GM23338 (cell line): ENCODE measurements around the gene TEX10. TPM values are rescaled to one million over a fixed set of nuclear protein-coding genes. Genes with fewer than 3 reads are reported as not detected.

Source experiments
- ATAC-seq: fragments of 200-7000 bp; cut with Tn5 transposase; 3 replicates; pipeline ENCODE4 v1.9.1; 2020
- DNase-seq: peaks from one replicate; pipeline ENCODE4 v3.0.0-alpha.2; 2015; ENCODE audit warnings: low spot score
- H2AFZ ChIP-seq: fragments of 200-600 bp; sonication (generic); 2 replicates; pipeline ENCODE4 v1.8.0; 2016; ENCODE audit warnings: antibody characterized with exemption, mild to moderate bottlenecking, moderate library complexity
- H3F3A ChIP-seq: fragments of 200-600 bp; sonication (generic); replicated peaks from 2 replicates; pipeline ENCODE4 v1.8.0; 2017; ENCODE audit warnings: antibody characterized with exemption, mixed run types, low read depth
- H3K27ac ChIP-seq: fragments of 200-600 bp; sonication (generic); 2 replicates; pipeline ENCODE4 v1.6.1; 2016; ENCODE audit warnings: low read depth
- H3K27me3 ChIP-seq: fragments of 200-600 bp; sonication (generic); 2 replicates; pipeline ENCODE4 v1.8.0; 2016; ENCODE audit warnings: mild to moderate bottlenecking, mixed run types, moderate library complexity; ENCODE audit not compliant: insufficient read depth
- H3K36me3 ChIP-seq: fragments of 200-600 bp; sonication (generic); 2 replicates; pipeline ENCODE4 v1.8.0; 2016; ENCODE audit warnings: mild to moderate bottlenecking; ENCODE audit not compliant: insufficient read depth
- H3K4me1 ChIP-seq: fragments of 200-600 bp; sonication (generic); 2 replicates; pipeline ENCODE4 v1.8.0; 2016; ENCODE audit warnings: mild to moderate bottlenecking, moderate library complexity; ENCODE audit not compliant: insufficient read depth
- H3K4me2 ChIP-seq: fragments of 200-600 bp; sonication (generic); 2 replicates; pipeline ENCODE4 v1.7.1; 2017; ENCODE audit warnings: mixed run types
- H3K4me3 ChIP-seq: fragments of 200-600 bp; sonication (generic); 2 replicates; pipeline ENCODE4 v1.6.1; 2016; ENCODE audit warnings: mixed run types
- H3K79me2 ChIP-seq: fragments of 200-600 bp; sonication (generic); replicated peaks from 2 replicates; pipeline ENCODE4 v1.8.0; 2017; ENCODE audit warnings: mild to moderate bottlenecking; ENCODE audit not compliant: insufficient read depth
- H3K9me2 ChIP-seq: fragments of 200-600 bp; sonication (generic); 2 replicates; pipeline ENCODE4 v1.8.0; 2017; ENCODE audit not compliant: insufficient read depth
- H4K20me1 ChIP-seq: fragments of 200-600 bp; sonication (generic); replicated peaks from 2 replicates; pipeline ENCODE4 v1.8.0; 2017; ENCODE audit warnings: mild to moderate bottlenecking; ENCODE audit not compliant: insufficient read depth
- H3K27ac Mint-ChIP-seq: 2 replicates; pipeline ENCODE4 v1.8.0; 2020; ENCODE audit warnings: inconsistent platforms, mild to moderate bottlenecking, moderate library complexity, mixed read lengths
- H3K27me3 Mint-ChIP-seq: 3 replicates; pipeline ENCODE4 v1.8.0; 2022; ENCODE audit warnings: low read depth, mild to moderate bottlenecking, moderate library complexity, mixed read lengths, inconsistent platforms; ENCODE audit not compliant: insufficient read depth, poor library complexity
- H3K36me3 Mint-ChIP-seq: 3 replicates; pipeline ENCODE4 v1.8.0; 2021; ENCODE audit warnings: low read depth, mild to moderate bottlenecking, inconsistent platforms, moderate library complexity, mixed read lengths
- H3K4me1 Mint-ChIP-seq: 3 replicates; pipeline ENCODE4 v1.8.0; 2020; ENCODE audit warnings: mild to moderate bottlenecking, inconsistent platforms, mixed read lengths
- H3K4me3 Mint-ChIP-seq: 3 replicates; pipeline ENCODE4 v1.8.0; 2021; ENCODE audit warnings: moderate library complexity, mild to moderate bottlenecking, inconsistent platforms, mixed read lengths
- H3K9me3 Mint-ChIP-seq: 3 replicates; pipeline ENCODE4 v1.8.0; 2020; ENCODE audit warnings: moderate library complexity, mild to moderate bottlenecking, inconsistent platforms, mixed read lengths
- CREB1 ChIP-seq: fragments of 250-450 bp; sonication (Bioruptor Pico); IDR thresholded peaks from 2 replicates; pipeline ENCODE4 v1.5.0; 2020; ENCODE audit warnings: low read depth, mild to moderate bottlenecking, moderate library complexity
- EZH2 ChIP-seq: fragments of 200-600 bp; sonication (generic); IDR thresholded peaks from one replicate; pipeline ENCODE4 v1.8.0; 2017; ENCODE audit warnings: antibody characterized with exemption, mild to moderate bottlenecking, low read depth; ENCODE audit not compliant: unreplicated experiment
- EZH2phosphoT487 ChIP-seq: fragments of 200-600 bp; sonication (generic); IDR thresholded peaks from one replicate; pipeline ENCODE4 v1.8.1; 2018; ENCODE audit warnings: antibody characterized with exemption; ENCODE audit not compliant: unreplicated experiment
- JUNB ChIP-seq: IDR thresholded peaks from one replicate; pipeline ENCODE4 v1.6.1; 2016; ENCODE audit warnings: antibody characterized with exemption; ENCODE audit not compliant: unreplicated experiment
- NANOG ChIP-seq: IDR thresholded peaks from 2 replicates; pipeline ENCODE4 v1.6.1; 2016; ENCODE audit warnings: antibody characterized with exemption, borderline replicate concordance
- POLR2AphosphoS5 ChIP-seq: IDR thresholded peaks from 2 replicates; pipeline ENCODE4 v1.6.1; 2016; ENCODE audit warnings: antibody characterized with exemption, low read depth
- STAT1 ChIP-seq: IDR thresholded peaks from one replicate; pipeline ENCODE4 v1.6.1; 2016; ENCODE audit warnings: antibody characterized with exemption; ENCODE audit not compliant: unreplicated experiment
- ZNF114 ChIP-seq: fragments of 250-450 bp; sonication (Bioruptor Pico); IDR thresholded peaks from 2 replicates; pipeline ENCODE4 v1.5.0; 2020; ENCODE audit warnings: mild to moderate bottlenecking, moderate library complexity
- ZNF331 ChIP-seq: fragments of 250-450 bp; sonication (Bioruptor Pico); IDR thresholded peaks from 2 replicates; pipeline ENCODE4 v1.5.0; 2020; ENCODE audit warnings: low read depth, mild to moderate bottlenecking, moderate library complexity
- polyA plus RNA-seq: library from polyadenylated mRNA; unstranded; fragments of >200 nt; fragmentation: Nextera tagmentation; extraction: Ambion mirVana; gene quantifications from 2 replicates; pipeline ENCODE4 v1.2.1, GENCODE V29; 2016
- total RNA-seq: library from RNA; depleted of rRNA; stranded (reverse); fragments of >200 nt; shearing (Covaris generic); gene quantifications from 2 replicates; pipeline ENCODE4 v1.2.3, GENCODE V29; 2014
- TF ChIP-seq, protein P1 (sequence below), 2 experiments: fragments of 200-600 bp in 1 of 2; sonication (generic) in 1 of 2; conservative IDR thresholded peaks; 2 replicates each; pipeline versions ENCODE4 v1.5.1 to v1.6.1; 2016 to 2017; ENCODE audit warnings: antibody characterized with exemption in 2 of 2, low read depth in 2 of 2, mild to moderate bottlenecking in 2 of 2, moderate library complexity in 1 of 2
- TF ChIP-seq, protein P2 (sequence below): IDR thresholded peaks from 2 replicates; pipeline ENCODE4 v1.6.1; 2016; ENCODE audit warnings: antibody characterized with exemption
- TF ChIP-seq, protein P3 (sequence below): IDR thresholded peaks from one replicate; pipeline ENCODE4 v1.6.1; 2018; ENCODE audit warnings: antibody characterized with exemption; ENCODE audit not compliant: unreplicated experiment
- TF ChIP-seq, protein P4 (sequence below): fragments of 250-450 bp; sonication (Bioruptor Pico); IDR thresholded peaks from 2 replicates; pipeline ENCODE4 v1.5.0; 2020; ENCODE audit warnings: mild to moderate bottlenecking, moderate library complexity

The TEX10 gene
- total and polyA plus RNA-seq, 2 experiments from 2014 or later, result 35.0 to 102 TPM

DNA sequence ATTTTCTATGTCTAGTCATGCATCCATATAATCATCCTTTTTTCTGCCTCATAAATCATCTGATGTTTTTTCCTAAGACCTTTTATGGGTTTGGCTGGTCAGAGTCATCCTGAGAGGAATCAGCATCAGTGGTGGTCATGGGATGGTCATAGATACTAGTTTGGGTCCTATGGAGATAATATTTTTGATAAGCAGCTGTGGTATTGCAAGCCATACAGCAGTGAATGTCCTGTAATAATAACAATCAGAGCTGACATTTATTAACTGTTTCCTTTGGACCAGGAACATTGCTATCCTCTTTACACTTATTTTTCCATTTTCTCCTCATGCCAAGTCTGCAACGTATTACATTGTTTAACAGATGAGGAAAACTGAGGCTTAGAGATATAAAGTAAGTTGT, 83.1 kb downstream of the TEX10 start:
- H3K36me3 Mint-ChIP-seq, result peaks cover 10% of the 10 kb centered on the region; the same call in 2 of the 3 replicates
- H3K36me3 ChIP-seq, result no peaks in the 10 kb centered on the region
- H3K4me1 Mint-ChIP-seq, result peaks cover 7% of the 10 kb centered on the region; the same call in 2 of the 3 replicates
- no peaks in the 10 kb centered on the region for H3K9me3 Mint-ChIP-seq
- H3K27ac ChIP-seq, result no peak overlapping the region
- H3K4me3 ChIP-seq, result no peak overlapping the region
- TF ChIP-seq, protein P1, sequence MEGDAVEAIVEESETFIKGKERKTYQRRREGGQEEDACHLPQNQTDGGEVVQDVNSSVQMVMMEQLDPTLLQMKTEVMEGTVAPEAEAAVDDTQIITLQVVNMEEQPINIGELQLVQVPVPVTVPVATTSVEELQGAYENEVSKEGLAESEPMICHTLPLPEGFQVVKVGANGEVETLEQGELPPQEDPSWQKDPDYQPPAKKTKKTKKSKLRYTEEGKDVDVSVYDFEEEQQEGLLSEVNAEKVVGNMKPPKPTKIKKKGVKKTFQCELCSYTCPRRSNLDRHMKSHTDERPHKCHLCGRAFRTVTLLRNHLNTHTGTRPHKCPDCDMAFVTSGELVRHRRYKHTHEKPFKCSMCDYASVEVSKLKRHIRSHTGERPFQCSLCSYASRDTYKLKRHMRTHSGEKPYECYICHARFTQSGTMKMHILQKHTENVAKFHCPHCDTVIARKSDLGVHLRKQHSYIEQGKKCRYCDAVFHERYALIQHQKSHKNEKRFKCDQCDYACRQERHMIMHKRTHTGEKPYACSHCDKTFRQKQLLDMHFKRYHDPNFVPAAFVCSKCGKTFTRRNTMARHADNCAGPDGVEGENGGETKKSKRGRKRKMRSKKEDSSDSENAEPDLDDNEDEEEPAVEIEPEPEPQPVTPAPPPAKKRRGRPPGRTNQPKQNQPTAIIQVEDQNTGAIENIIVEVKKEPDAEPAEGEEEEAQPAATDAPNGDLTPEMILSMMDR (conservative IDR thresholded peaks at IDR 0.05; ENCODE audit: low read depth in 2 of 2), result no peak
- TF ChIP-seq EZH2, result no peak
- no peak for TF ChIP-seq ZNF331 (CRISPR knock-in tag)
- no peak for TF ChIP-seq NANOG
- no peak for TF ChIP-seq ZNF114 (CRISPR knock-in tag)
- TF ChIP-seq, protein P2, sequence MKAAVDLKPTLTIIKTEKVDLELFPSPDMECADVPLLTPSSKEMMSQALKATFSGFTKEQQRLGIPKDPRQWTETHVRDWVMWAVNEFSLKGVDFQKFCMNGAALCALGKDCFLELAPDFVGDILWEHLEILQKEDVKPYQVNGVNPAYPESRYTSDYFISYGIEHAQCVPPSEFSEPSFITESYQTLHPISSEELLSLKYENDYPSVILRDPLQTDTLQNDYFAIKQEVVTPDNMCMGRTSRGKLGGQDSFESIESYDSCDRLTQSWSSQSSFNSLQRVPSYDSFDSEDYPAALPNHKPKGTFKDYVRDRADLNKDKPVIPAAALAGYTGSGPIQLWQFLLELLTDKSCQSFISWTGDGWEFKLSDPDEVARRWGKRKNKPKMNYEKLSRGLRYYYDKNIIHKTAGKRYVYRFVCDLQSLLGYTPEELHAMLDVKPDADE, result no peak
- no peak for TF ChIP-seq POLR2AphosphoS5
- TF ChIP-seq JUNB, result no peak
- no peak for TF ChIP-seq EZH2phosphoT487
- TF ChIP-seq STAT1, result no peak
- no peak for TF ChIP-seq CREB1 (CRISPR knock-in tag)
- TF ChIP-seq, protein P3, sequence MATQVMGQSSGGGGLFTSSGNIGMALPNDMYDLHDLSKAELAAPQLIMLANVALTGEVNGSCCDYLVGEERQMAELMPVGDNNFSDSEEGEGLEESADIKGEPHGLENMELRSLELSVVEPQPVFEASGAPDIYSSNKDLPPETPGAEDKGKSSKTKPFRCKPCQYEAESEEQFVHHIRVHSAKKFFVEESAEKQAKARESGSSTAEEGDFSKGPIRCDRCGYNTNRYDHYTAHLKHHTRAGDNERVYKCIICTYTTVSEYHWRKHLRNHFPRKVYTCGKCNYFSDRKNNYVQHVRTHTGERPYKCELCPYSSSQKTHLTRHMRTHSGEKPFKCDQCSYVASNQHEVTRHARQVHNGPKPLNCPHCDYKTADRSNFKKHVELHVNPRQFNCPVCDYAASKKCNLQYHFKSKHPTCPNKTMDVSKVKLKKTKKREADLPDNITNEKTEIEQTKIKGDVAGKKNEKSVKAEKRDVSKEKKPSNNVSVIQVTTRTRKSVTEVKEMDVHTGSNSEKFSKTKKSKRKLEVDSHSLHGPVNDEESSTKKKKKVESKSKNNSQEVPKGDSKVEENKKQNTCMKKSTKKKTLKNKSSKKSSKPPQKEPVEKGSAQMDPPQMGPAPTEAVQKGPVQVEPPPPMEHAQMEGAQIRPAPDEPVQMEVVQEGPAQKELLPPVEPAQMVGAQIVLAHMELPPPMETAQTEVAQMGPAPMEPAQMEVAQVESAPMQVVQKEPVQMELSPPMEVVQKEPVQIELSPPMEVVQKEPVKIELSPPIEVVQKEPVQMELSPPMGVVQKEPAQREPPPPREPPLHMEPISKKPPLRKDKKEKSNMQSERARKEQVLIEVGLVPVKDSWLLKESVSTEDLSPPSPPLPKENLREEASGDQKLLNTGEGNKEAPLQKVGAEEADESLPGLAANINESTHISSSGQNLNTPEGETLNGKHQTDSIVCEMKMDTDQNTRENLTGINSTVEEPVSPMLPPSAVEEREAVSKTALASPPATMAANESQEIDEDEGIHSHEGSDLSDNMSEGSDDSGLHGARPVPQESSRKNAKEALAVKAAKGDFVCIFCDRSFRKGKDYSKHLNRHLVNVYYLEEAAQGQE, result no peak
- TF ChIP-seq, protein P4, sequence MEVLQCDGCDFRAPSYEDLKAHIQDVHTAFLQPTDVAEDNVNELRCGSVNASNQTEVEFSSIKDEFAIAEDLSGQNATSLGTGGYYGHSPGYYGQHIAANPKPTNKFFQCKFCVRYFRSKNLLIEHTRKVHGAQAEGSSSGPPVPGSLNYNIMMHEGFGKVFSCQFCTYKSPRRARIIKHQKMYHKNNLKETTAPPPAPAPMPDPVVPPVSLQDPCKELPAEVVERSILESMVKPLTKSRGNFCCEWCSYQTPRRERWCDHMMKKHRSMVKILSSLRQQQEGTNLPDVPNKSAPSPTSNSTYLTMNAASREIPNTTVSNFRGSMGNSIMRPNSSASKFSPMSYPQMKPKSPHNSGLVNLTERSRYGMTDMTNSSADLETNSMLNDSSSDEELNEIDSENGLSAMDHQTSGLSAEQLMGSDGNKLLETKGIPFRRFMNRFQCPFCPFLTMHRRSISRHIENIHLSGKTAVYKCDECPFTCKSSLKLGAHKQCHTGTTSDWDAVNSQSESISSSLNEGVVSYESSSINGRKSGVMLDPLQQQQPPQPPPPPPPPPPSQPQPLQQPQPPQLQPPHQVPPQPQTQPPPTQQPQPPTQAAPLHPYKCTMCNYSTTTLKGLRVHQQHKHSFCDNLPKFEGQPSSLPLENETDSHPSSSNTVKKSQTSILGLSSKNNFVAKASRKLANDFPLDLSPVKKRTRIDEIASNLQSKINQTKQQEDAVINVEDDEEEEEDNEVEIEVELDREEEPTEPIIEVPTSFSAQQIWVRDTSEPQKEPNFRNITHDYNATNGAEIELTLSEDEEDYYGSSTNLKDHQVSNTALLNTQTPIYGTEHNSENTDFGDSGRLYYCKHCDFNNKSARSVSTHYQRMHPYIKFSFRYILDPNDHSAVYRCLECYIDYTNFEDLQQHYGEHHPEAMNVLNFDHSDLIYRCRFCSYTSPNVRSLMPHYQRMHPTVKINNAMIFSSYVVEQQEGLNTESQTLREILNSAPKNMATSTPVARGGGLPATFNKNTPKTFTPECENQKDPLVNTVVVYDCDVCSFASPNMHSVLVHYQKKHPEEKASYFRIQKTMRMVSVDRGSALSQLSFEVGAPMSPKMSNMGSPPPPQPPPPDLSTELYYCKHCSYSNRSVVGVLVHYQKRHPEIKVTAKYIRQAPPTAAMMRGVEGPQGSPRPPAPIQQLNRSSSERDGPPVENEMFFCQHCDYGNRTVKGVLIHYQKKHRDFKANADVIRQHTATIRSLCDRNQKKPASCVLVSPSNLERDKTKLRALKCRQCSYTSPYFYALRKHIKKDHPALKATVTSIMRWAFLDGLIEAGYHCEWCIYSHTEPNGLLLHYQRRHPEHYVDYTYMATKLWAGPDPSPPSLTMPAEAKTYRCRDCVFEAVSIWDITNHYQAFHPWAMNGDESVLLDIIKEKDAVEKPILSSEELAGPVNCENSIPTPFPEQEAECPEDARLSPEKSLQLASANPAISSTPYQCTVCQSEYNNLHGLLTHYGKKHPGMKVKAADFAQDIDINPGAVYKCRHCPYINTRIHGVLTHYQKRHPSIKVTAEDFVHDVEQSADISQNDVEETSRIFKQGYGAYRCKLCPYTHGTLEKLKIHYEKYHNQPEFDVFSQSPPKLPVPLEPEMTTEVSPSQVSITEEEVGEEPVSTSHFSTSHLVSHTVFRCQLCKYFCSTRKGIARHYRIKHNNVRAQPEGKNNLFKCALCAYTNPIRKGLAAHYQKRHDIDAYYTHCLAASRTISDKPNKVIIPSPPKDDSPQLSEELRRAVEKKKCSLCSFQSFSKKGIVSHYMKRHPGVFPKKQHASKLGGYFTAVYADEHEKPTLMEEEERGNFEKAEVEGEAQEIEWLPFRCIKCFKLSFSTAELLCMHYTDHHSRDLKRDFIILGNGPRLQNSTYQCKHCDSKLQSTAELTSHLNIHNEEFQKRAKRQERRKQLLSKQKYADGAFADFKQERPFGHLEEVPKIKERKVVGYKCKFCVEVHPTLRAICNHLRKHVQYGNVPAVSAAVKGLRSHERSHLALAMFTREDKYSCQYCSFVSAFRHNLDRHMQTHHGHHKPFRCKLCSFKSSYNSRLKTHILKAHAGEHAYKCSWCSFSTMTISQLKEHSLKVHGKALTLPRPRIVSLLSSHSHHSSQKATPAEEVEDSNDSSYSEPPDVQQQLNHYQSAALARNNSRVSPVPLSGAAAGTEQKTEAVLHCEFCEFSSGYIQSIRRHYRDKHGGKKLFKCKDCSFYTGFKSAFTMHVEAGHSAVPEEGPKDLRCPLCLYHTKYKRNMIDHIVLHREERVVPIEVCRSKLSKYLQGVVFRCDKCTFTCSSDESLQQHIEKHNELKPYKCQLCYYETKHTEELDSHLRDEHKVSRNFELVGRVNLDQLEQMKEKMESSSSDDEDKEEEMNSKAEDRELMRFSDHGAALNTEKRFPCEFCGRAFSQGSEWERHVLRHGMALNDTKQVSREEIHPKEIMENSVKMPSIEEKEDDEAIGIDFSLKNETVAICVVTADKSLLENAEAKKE (CRISPR knock-in tag), result no peak
- ATAC-seq, result no peak
- H3K4me3 Mint-ChIP-seq, result no peak overlapping the region
- H3K4me2 ChIP-seq, result no peak overlapping the region
- H3K79me2 ChIP-seq, result no peaks in the 10 kb centered on the region
- no peaks in the 10 kb centered on the region; the same call in 1 of the 2 replicates for H3K4me1 ChIP-seq
- no peak overlapping the region for H3K27ac Mint-ChIP-seq
- no peaks in the 10 kb centered on the region for H3K27me3 ChIP-seq
- H3K27me3 Mint-ChIP-seq, result peaks cover 2% of the 10 kb centered on the region
- H3F3A ChIP-seq, result no peaks in the 10 kb centered on the region
- no peak for DNase-seq
- H2AFZ ChIP-seq, result no peak overlapping the region
- no peaks in the 10 kb centered on the region for H3K9me2 ChIP-seq
- H4K20me1 ChIP-seq, result no peaks in the 10 kb centered on the region
